Measurements from ENCODE around the gene CPXM2.

DNA sequence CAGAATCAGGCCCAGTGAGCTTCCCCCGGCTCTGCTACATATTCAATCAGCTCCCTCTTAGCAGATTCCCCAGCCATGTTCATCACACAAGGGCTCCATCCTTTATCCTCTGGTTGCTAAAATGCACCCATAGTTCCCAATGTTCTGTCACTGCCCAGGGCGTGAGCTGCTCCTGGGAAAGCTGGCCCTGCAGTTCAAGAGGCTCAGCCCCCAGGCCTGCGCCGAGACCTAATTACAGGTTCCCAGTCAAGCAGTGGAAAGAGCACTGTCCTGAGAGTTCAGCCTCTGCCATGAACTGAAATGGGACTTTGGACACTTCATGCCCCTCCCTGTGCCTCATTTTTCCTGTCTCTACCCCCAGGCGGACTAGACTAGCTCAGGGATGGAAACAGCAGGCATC, 149.9 kb downstream of the CPXM2 start:
- TF ChIP-seq, protein P1, sequence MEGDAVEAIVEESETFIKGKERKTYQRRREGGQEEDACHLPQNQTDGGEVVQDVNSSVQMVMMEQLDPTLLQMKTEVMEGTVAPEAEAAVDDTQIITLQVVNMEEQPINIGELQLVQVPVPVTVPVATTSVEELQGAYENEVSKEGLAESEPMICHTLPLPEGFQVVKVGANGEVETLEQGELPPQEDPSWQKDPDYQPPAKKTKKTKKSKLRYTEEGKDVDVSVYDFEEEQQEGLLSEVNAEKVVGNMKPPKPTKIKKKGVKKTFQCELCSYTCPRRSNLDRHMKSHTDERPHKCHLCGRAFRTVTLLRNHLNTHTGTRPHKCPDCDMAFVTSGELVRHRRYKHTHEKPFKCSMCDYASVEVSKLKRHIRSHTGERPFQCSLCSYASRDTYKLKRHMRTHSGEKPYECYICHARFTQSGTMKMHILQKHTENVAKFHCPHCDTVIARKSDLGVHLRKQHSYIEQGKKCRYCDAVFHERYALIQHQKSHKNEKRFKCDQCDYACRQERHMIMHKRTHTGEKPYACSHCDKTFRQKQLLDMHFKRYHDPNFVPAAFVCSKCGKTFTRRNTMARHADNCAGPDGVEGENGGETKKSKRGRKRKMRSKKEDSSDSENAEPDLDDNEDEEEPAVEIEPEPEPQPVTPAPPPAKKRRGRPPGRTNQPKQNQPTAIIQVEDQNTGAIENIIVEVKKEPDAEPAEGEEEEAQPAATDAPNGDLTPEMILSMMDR (IDR thresholded peaks at IDR 0.05; ENCODE audit: insufficient read depth, low read length, poor library complexity, severe bottlenecking) = no peak
- TF ChIP-seq EZH2phosphoT487 (conservative IDR thresholded peaks at IDR 0.05; ENCODE audit: low read length) = no peak

Data from SU-DHL-6 (cell line).